Natural killer cell (primary cell): ENCODE results near the gene USH1G. TPM values are rescaled to one million over a fixed set of nuclear protein-coding genes. Genes with fewer than 3 reads are reported as not detected.

Experiments used
- ATAC-seq, 3 donors: fragments of 150-1000 bp in 2 of 3; fragments of 200-7000 bp in 1 of 3; cut with Tn5 transposase; 1 replicate in 1 of 3; 2 replicates in 2 of 3; pipeline ENCODE4 v1.10.0; 2021; ENCODE audit warnings: mild to moderate bottlenecking in 2 of 3, moderate library complexity in 2 of 3
- DNase-seq, 2 donors: peaks; one replicate each; pipeline versions ENCODE4 v3.0.0 to v3.0.0-alpha.2; 2013 to 2021; ENCODE audit warnings: mixed read lengths in 1 of 2
- H3K27ac ChIP-seq: one replicate; pipeline ENCODE4 v1.5.1; 2013; ENCODE audit warnings: mild to moderate bottlenecking, low read length
- H3K27me3 ChIP-seq: one replicate; pipeline ENCODE4 v1.6.1; 2013; ENCODE audit warnings: low read length; ENCODE audit not compliant: control insufficient read depth, insufficient read depth
- H3K36me3 ChIP-seq: one replicate; pipeline ENCODE4 v1.6.1; 2013; ENCODE audit warnings: low read length; ENCODE audit not compliant: control insufficient read depth, insufficient read depth
- H3K4me1 ChIP-seq: one replicate; pipeline ENCODE4 v1.6.1; 2013; ENCODE audit warnings: low read length; ENCODE audit not compliant: control insufficient read depth, insufficient read depth
- H3K4me3 ChIP-seq: one replicate; pipeline ENCODE4 v1.5.1; 2013; ENCODE audit warnings: low read length
- H3K9me3 ChIP-seq: one replicate; pipeline ENCODE4 v1.6.1; 2013; ENCODE audit warnings: low read length; ENCODE audit not compliant: control insufficient read depth, insufficient read depth
- H3K27ac Mint-ChIP-seq, 2 donors: one replicate each; pipeline ENCODE4 v1.8.0; 2022; ENCODE audit warnings: mild to moderate bottlenecking in 2 of 2, mixed read lengths in 2 of 2, moderate library complexity in 1 of 2
- H3K27me3 Mint-ChIP-seq, 2 donors: one replicate each; pipeline ENCODE4 v1.8.0; 2022; ENCODE audit warnings: low read depth in 2 of 2, mixed read lengths in 2 of 2
- H3K36me3 Mint-ChIP-seq: one replicate; pipeline ENCODE4 v1.8.0; 2022; ENCODE audit warnings: mixed read lengths
- H3K4me1 Mint-ChIP-seq, 2 donors: one replicate each; pipeline ENCODE4 v1.8.0; 2022; ENCODE audit warnings: mixed read lengths in 2 of 2
- H3K4me3 Mint-ChIP-seq: one replicate; pipeline ENCODE4 v1.8.0; 2022; ENCODE audit warnings: mild to moderate bottlenecking, moderate library complexity, mixed read lengths
- H3K9me3 Mint-ChIP-seq, 2 donors: one replicate each; pipeline ENCODE4 v1.8.0; 2022; ENCODE audit warnings: mixed read lengths in 2 of 2
- WGBS: methylation state at CpG from one replicate; pipeline ENCODE4 v1.1.7; 2013; ENCODE audit warnings: missing lambda C conversion rate; ENCODE audit not compliant: insufficient coverage; 5-methylcytosine and 5-hydroxymethylcytosine counted together
- intact Hi-C: fragments of 100-400 bp; cut with micrococcal nuclease; formaldehyde crosslinking; loops from one replicate; pipeline ENCODE4 v1.14.2; 2022
- total RNA-seq, 4 donors: library from RNA; stranded (reverse); fragments of 120-200 nt in 1 of 4; gene quantifications; one replicate each; pipeline versions ENCODE4 v1.2.3 to v1.2.4, GENCODE V29; 2013 to 2022
- TF ChIP-seq, protein P1 (sequence below): fragments of 200-600 bp; IDR thresholded peaks from one replicate; pipeline ENCODE4 v1.8.0; 2022; ENCODE audit warnings: antibody characterized with exemption

Gene USH1G
- total RNA-seq, 3 donors from 2014 or later (not counting 1 experiment from before 2014, with no cell fraction given): not detected

DNA sequence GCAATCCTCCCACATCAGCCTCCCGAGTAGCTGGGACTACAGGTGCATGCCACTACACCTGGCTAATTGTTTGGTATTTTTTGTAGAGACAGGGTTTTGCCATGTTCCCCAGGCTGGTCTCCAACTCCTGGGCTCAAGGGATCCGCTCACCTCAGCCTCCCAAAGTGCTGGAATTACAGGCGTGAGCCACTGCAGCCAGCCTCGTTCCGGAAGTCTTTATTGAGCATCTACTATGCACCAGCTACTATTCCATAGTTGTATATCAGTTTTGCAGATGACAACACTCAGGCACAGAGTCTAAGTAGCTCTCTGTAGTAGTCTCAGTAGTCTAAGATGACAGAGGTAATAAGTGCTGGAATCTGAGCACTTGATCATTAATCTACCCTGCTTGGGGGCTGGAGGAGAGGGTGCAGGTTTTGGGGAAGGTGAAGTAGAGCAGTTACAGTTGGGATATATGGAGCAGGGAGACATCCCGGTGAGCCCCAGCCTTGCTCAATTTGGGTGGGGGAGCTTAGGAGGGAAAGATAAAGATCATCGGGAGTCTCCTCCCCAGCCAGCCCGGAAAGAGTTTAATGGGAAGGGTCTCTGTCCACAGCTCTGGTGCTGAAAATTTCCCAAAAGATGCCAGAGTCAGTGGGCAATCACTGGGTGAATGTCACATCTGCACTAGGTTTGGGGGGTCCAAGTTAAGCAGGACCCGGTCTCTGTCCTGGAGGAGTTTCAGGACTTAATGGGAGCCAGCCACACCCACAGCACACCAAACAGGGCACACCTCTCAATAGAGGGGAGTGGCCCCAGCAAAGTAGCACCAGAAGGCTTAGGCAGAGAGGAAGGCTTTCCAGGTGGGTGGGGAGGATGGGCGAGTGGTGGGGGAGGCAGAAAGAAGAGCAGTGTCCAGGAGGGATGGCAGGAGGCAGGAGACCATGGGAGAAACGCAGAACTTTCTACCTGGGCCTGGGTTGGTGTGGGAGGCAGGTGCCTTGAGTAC is 14.3 kb upstream of the USH1G start:
- Histone ChIP-seq H3K4me1 (no peaks in the 10 kb centered on the region), H3K27me3 (peaks cover 23% of the 10 kb centered on the region), H3K27ac (no peak overlapping the region), H3K4me3 (no peak overlapping the region), H3K36me3 (no peaks in the 10 kb centered on the region), H3K9me3 (no peaks in the 10 kb centered on the region)
- H3K4me1 Mint-ChIP-seq: no peaks in the 10 kb centered on the region
- H3K27ac Mint-ChIP-seq: no peak overlapping the region
- no peaks in the 10 kb centered on the region for H3K9me3 Mint-ChIP-seq
- intact Hi-C loops: no loop called here
- no peak for ATAC-seq
- 56% methylated on average over 11 of the region's 11 CpGs for WGBS
- TF ChIP-seq, protein P1, sequence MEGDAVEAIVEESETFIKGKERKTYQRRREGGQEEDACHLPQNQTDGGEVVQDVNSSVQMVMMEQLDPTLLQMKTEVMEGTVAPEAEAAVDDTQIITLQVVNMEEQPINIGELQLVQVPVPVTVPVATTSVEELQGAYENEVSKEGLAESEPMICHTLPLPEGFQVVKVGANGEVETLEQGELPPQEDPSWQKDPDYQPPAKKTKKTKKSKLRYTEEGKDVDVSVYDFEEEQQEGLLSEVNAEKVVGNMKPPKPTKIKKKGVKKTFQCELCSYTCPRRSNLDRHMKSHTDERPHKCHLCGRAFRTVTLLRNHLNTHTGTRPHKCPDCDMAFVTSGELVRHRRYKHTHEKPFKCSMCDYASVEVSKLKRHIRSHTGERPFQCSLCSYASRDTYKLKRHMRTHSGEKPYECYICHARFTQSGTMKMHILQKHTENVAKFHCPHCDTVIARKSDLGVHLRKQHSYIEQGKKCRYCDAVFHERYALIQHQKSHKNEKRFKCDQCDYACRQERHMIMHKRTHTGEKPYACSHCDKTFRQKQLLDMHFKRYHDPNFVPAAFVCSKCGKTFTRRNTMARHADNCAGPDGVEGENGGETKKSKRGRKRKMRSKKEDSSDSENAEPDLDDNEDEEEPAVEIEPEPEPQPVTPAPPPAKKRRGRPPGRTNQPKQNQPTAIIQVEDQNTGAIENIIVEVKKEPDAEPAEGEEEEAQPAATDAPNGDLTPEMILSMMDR: no peak
- no peak overlapping the region for H3K4me3 Mint-ChIP-seq
- H3K27me3 Mint-ChIP-seq: peaks cover 45 to 52% of the 10 kb centered on the region in 2 donors
- no peaks in the 10 kb centered on the region for H3K36me3 Mint-ChIP-seq
- DNase-seq: no peak

DNA sequence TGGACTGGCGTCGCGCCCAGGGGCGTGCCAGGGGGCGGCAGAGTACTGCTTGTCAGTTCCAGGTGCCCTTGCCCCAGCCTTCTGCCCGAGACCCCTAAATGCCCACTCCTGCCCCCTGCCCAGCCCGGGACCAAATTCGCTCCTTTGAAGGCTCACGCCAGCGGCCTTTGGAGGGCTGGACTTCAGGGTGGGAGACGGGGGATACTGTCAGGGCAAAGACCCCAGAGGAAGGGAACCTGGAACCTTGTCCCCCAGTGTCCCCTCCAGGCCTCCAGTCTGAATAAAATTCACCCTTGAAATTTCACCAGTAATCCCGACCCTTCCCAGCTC is 13.4 kb upstream of the USH1G start:
- intact Hi-C loops: no loop called here
- 20% methylated on average over 12 of the region's 12 CpGs for WGBS
- no peak overlapping the region for H3K27ac Mint-ChIP-seq

DNA sequence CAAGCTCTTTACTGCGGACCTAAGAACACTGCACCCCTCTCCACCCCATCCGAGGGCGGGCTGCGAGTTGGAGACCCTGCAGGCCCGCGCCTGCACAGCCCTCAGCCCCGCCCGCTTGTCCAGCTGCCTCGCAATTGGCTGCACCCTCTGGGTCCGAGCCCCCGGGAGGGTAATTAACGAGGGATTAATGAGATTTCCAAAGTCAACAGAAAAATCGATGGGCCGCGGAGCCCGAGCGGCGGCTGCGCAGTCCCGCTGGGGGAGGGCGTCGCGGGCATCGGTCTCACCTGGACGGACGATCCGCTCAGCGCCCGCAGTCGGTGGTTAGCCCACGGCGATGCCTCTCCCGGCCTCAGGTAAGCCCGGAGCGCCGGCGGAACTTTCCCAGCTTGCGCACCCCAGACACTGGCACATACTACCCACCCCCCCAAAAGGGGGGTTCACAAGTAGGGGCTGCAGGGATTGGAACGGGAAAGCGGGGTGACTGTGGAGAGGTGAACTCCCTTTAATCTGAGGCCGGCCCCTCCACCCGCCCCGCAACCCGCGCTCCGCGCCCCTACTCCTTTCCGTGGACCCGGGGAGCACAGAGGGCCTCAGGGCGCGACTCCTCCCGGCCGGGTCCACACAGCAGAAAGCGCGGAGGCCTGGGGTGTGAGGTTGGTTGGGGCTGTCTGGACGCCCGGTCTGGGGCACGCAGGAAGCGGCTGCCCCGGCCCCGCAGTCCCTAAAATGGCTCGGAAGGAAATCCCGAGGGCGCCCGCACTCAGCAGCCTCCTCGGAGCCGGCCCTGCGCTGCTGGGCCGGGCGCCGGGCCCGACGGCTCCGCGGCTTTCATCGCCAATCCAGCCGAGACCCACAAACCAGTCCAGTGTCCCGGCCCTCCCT is 12.8 kb upstream of the USH1G start, which contains the start of gene OTOP3:
Gene OTOP3 (plus strand): TSS at position 314 of the 885 bp plus-strand sequence. CDS start 24 bp downstream, at position 338.
- H3K9me3 Mint-ChIP-seq: no peaks in the 10 kb centered on the region
- ATAC-seq (peak in 1 of 3 donors; percentile 28), DNase-seq (no peak)
- Histone ChIP-seq H3K4me3 (no peak within 1 kb of the TSS), H3K27ac (no peak within 1 kb of the TSS), H3K36me3 (no peaks in the 10 kb centered on the region), H3K27me3 (peaks cover 20% of the 10 kb centered on the region), H3K9me3 (no peaks in the 10 kb centered on the region), H3K4me1 (no peaks in the 10 kb centered on the region)
- WGBS: 8% methylated on average over 78 of the region's 78 CpGs
- no peak within 1 kb of the TSS for H3K27ac Mint-ChIP-seq
- intact Hi-C loops: no loop called here
- TF ChIP-seq, protein P1: no peak
- H3K4me1 Mint-ChIP-seq: peaks cover 0 to 6% of the 10 kb centered on the region in 2 donors
- no peaks in the 10 kb centered on the region for H3K36me3 Mint-ChIP-seq
- H3K27me3 Mint-ChIP-seq: peaks cover 50 to 63% of the 10 kb centered on the region in 2 donors
- H3K4me3 Mint-ChIP-seq: no peak within 1 kb of the TSS

More for the DNA sequence above, 13.4 kb upstream of the USH1G start:
- TF ChIP-seq, protein P1: no peak
- Mint-ChIP-seq H3K9me3 (no peaks in the 10 kb centered on the region), H3K4me1 (peaks cover 0 to under 1% of the 10 kb centered on the region in 2 donors), H3K27me3 (peaks cover 47 to 57% of the 10 kb centered on the region in 2 donors), H3K36me3 (no peaks in the 10 kb centered on the region), H3K4me3 (no peak overlapping the region)
- Histone ChIP-seq H3K9me3 (no peaks in the 10 kb centered on the region), H3K27me3 (peaks cover 23% of the 10 kb centered on the region), H3K36me3 (no peaks in the 10 kb centered on the region), H3K4me1 (no peaks in the 10 kb centered on the region), H3K4me3 (no peak overlapping the region), H3K27ac (no peak overlapping the region)
- ATAC-seq (no peak), DNase-seq (no peak)
